Lower leg skin (tissue), 4 donors: ENCODE data around the gene CABLES1. TPM values are rescaled to one million over a fixed set of nuclear protein-coding genes. Genes with fewer than 3 reads are reported as not detected.

Experiments used
- DNase-seq, 2 donors: peaks; one replicate each; pipeline ENCODE4 v3.0.0-alpha.2; 2019; ENCODE audit warnings: low spot score in 2 of 2
- H3K4me3 ChIP-seq: fragments of 200-600 bp; sonication (generic); 2 replicates; pipeline ENCODE4 v1.5.1; 2017; ENCODE audit warnings: mild to moderate bottlenecking, low read depth; ENCODE audit not compliant: poor library complexity, severe bottlenecking
- POLR2A ChIP-seq, 2 donors: fragments of 450-650 bp; IDR thresholded peaks; one replicate each; pipeline ENCODE4 v1.6.1; 2016 to 2017; ENCODE audit warnings: antibody characterized with exemption in 2 of 2, mild to moderate bottlenecking in 1 of 2, moderate library complexity in 1 of 2
- WGBS, 2 donors: methylation state at CpG; one replicate each; pipeline ENCODE4 v1.1.5; 2018; 5-methylcytosine and 5-hydroxymethylcytosine counted together
- intact Hi-C: fragments of 100-400 bp; cut with DNase I; formaldehyde crosslinking; loops from one replicate; pipeline ENCODE4 v1.15.0; 2023; ENCODE audit warnings: low total_unique reads
- total RNA-seq, 4 donors: library from RNA; depleted of rRNA; stranded (reverse); fragments of >200 nt; gene quantifications; one replicate each; pipeline ENCODE4 v1.1.0, GENCODE V29; 2016
- TF ChIP-seq, protein P1 (sequence below), 3 donors: fragments of 450-650 bp; IDR thresholded peaks; one replicate each; pipeline ENCODE4 v1.5.1; 2016; ENCODE audit warnings: antibody characterized with exemption in 3 of 3, mild to moderate bottlenecking in 3 of 3, moderate library complexity in 2 of 3

Gene CABLES1
- total RNA-seq, 4 donors from 2014 or later: 15.0 to 52.5 (median 27.5) TPM

DNA sequence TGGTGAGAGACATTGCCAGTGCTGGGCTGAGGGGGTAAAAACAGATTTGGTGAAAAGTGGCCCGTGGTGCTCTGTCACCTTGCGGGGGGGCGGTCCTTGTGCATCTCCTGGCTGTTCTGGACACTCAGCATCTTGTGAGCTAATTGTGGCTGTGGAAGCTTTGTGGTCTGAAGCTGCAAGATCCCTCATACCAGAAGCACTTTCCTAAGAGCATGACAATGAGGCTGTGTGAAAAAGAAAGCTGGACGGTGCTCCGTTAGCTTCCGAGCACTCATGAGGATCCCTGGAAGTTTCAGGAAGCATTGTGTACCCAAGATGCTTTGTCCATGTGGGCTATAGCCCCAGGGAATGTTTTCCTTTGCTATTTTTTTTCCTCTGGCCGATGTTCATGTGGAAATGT, 74.5 kb downstream of the CABLES1 start:
- no peak overlapping the region for H3K4me3 ChIP-seq
- WGBS, 2 donors: 80 to 83% methylated on average over 7 of the region's 7 CpGs
- no peak for DNase-seq
- no peak for TF ChIP-seq POLR2A (IDR thresholded peaks at IDR 0.05)
- intact Hi-C loops: no loop called here

DNA sequence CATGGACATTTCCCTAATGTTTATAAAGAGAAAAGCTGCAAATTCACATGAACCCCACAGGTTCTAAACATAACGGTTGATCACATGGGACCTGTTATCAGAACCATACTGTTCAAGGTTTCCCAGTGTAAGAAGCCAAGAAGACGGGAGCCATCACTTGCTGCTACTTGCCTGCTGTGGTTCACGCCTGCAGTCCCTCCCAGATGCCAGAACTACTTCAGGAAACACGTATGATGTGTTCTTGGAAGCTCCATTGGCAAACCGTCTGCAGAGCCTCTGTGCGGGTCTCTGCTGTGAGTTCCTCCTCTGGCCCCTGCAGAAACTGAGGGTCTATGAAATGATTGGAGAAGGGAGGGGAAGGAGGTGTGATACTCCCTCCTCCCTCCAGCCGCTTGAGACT, 75.2 kb downstream of the CABLES1 start:
- intact Hi-C loops: no loop called here
- H3K4me3 ChIP-seq: no peak overlapping the region
- TF ChIP-seq, protein P1, sequence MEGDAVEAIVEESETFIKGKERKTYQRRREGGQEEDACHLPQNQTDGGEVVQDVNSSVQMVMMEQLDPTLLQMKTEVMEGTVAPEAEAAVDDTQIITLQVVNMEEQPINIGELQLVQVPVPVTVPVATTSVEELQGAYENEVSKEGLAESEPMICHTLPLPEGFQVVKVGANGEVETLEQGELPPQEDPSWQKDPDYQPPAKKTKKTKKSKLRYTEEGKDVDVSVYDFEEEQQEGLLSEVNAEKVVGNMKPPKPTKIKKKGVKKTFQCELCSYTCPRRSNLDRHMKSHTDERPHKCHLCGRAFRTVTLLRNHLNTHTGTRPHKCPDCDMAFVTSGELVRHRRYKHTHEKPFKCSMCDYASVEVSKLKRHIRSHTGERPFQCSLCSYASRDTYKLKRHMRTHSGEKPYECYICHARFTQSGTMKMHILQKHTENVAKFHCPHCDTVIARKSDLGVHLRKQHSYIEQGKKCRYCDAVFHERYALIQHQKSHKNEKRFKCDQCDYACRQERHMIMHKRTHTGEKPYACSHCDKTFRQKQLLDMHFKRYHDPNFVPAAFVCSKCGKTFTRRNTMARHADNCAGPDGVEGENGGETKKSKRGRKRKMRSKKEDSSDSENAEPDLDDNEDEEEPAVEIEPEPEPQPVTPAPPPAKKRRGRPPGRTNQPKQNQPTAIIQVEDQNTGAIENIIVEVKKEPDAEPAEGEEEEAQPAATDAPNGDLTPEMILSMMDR (IDR thresholded peaks at IDR 0.05): no peak
- no peak for TF ChIP-seq POLR2A (IDR thresholded peaks at IDR 0.05)
- DNase-seq: no peak
- WGBS, 2 donors: 48 to 60% methylated on average over 7 of the region's 7 CpGs

DNA sequence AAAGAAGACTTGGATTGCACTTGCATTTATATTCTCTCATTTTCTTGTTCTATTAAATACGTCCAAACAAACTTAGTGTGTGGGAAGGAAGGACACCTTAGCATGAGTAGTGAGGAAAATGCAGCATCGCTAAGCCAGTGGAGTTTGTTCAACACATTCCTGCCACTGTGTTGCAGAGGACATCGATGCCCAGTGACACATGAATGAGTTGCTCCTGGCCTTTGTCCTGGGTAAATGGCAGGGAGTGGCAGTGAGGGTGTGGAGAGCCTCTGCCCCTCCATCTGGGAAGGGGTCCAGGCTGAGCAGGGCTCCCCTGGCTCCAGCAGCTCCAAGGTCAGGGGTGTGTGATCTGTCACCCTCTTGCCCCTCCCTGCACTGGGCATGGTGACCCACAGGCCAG, 75.9 kb downstream of the CABLES1 start:
- no peak for TF ChIP-seq POLR2A (IDR thresholded peaks at IDR 0.05)
- TF ChIP-seq, protein P1 (IDR thresholded peaks at IDR 0.05): no peak
- no peak overlapping the region for H3K4me3 ChIP-seq
- no peak for DNase-seq
- WGBS, 2 donors: 63 to 70% methylated on average over 3 of the region's 3 CpGs
- intact Hi-C loops: no loop called here

DNA sequence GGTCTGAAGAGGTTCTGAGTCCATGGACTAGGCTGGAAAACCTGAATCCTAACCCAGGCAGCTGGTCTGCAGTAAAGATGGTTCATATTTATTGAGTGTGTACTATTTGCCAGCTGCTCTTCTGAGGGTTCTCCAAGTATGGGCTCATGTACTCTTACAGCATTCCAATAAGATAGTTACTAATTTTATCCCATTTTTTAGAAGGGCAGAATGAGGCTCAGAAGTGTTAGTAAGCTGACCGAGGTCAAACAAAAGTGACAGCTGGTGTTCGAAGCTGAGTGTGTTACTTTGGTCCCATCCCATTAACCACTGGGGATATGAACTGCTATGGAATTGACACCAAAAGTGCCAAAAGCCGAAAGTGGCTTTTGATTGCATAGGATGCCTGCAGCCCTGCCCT, 76.9 kb downstream of the CABLES1 start:
- WGBS, 2 donors: 80 to 90% methylated on average over 3 of the region's 3 CpGs
- intact Hi-C loops: no loop called here
- no peak for TF ChIP-seq POLR2A (IDR thresholded peaks at IDR 0.05)
- TF ChIP-seq, protein P1 (IDR thresholded peaks at IDR 0.05): no peak
- DNase-seq: no peak
- H3K4me3 ChIP-seq: no peak overlapping the region

DNA sequence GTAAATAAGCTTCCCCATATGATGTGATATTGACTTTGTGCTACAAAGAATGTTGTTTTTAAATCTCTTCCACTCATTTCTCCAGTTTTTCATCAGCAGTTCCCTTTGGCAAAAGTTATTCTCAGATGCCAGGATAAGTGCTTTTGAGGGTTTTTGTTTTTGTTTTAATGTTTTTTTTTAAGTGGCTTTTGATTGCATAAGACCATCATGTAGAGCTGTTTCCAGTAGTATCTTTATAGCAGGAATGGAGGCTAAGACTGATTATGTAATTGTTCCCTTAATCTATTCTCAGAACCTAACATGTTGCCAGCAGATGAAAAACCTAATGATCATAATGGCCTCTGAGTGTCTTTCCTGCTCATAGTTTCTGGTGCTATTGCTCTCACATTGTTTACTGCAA, 77.9 kb downstream of the CABLES1 start:
- no peak for DNase-seq
- intact Hi-C loops: no loop called here

DNA sequence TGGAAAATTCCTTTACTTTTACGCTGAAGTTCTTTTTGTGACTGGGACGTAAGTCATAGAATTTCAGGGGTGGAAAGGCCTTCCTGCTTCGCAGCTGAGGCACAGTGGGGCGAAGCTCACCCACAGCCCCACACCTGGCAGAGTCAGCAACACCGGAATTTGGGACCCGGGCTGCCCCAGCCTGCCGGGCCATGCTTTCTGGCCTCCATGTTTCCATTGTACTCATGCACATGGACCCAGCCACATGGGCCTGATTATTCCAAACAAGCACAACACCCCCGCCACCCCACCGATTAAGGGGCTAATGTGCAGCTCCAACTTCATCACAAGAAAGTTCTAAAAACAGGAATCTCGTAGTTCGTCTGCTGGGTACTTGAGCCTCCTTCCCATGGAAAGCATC, 82.5 kb downstream of the CABLES1 start:
- no peak for DNase-seq
- no peak for TF ChIP-seq POLR2A (IDR thresholded peaks at IDR 0.05)
- TF ChIP-seq, protein P1 (IDR thresholded peaks at IDR 0.05): no peak
- H3K4me3 ChIP-seq: no peak overlapping the region
- intact Hi-C loops: no loop called here
- WGBS, 2 donors: 97 to 98% methylated on average over 11 of the region's 11 CpGs

More for the DNA sequence above, 77.9 kb downstream of the CABLES1 start:
- TF ChIP-seq POLR2A (IDR thresholded peaks at IDR 0.05): no peak
- TF ChIP-seq, protein P1 (IDR thresholded peaks at IDR 0.05): no peak
- H3K4me3 ChIP-seq: no peak overlapping the region
